Heart right ventricle (tissue), 16 donors: Measurements from ENCODE around the gene CACNA1G. TPM values are rescaled to one million over a fixed set of nuclear protein-coding genes. Genes with fewer than 3 reads are reported as not detected.

ENCODE experiments used
- ATAC-seq, 8 donors: fragments of 200-7000 bp; cut with Tn5 transposase; one replicate each; pipeline ENCODE4 v1.9.1; 2020; ENCODE audit warnings: mild to moderate bottlenecking in 8 of 8, moderate library complexity in 8 of 8, moderate number of reproducible peaks in 1 of 8
- DNase-seq, 2 donors: peaks; one replicate each; pipeline ENCODE4 v3.0.0-alpha.2; 2020
- H3K27ac ChIP-seq, 10 donors: fragments of 200-600 bp; sonication (generic) in 2 of 10; one replicate each; pipeline versions ENCODE4 v1.5.0 to v1.8.0; 2020 to 2022; ENCODE audit warnings: mild to moderate bottlenecking in 3 of 10
- H3K27me3 ChIP-seq, 7 donors: fragments of 200-600 bp; one replicate each; pipeline ENCODE4 v1.8.0; 2021 to 2022; ENCODE audit warnings: mild to moderate bottlenecking in 2 of 7
- H3K36me3 ChIP-seq, 9 donors: fragments of 200-600 bp; sonication (generic) in 1 of 9; one replicate each; pipeline versions ENCODE4 v1.5.0 to v1.8.0; 2020 to 2022; ENCODE audit warnings: mild to moderate bottlenecking in 2 of 9
- H3K4me1 ChIP-seq, 9 donors: fragments of 200-600 bp; sonication (generic) in 1 of 9; one replicate each; pipeline versions ENCODE4 v1.5.0 to v1.8.0; 2020 to 2022; ENCODE audit warnings: mild to moderate bottlenecking in 4 of 9
- H3K4me3 ChIP-seq, 10 donors: fragments of 200-600 bp; sonication (generic) in 2 of 10; one replicate each; pipeline versions ENCODE4 v1.5.0 to v1.8.0; 2020 to 2022; ENCODE audit warnings: mild to moderate bottlenecking in 7 of 10, moderate library complexity in 2 of 10
- H3K9me3 ChIP-seq, 11 donors: fragments of 200-600 bp in 10 of 11; sonication (generic) in 2 of 11; one replicate each; pipeline versions ENCODE4 v1.5.0 to v1.8.0; 2013 to 2022; ENCODE audit warnings: mild to moderate bottlenecking in 2 of 11, control low read depth in 1 of 11, moderate library complexity in 1 of 11
- WGBS, 2 donors: extraction: QIAGEN DNeasy Blood & Tissue Kit; methylation state at CpG; one replicate each; pipeline ENCODE4 v1.1.7; 2013; ENCODE audit warnings: inconsistent platforms in 1 of 2; 5-methylcytosine and 5-hydroxymethylcytosine counted together
- intact Hi-C, 10 donors: fragments of 100-400 bp; cut with DNase I; formaldehyde crosslinking; loops; one replicate each; pipeline versions ENCODE4 v1.11.1 to v1.14.2; 2022
- polyA plus RNA-seq, 2 donors: library from polyadenylated mRNA; stranded (reverse); fragments of 200-250 nt; gene quantifications; one replicate each; pipeline ENCODE4 v1.2.3, GENCODE V29; 2013
- total RNA-seq, 10 donors: library from RNA; stranded (reverse); fragmentation: NEBNext Ultra II Directional in 3 of 10; extraction: Animal tissue kit (Norgen Biotek cat#: 25700) in 3 of 10; gene quantifications; one replicate each; pipeline versions ENCODE4 v1.2.1 to v1.2.4, GENCODE V29; 2021 to 2023
- TF ChIP-seq, protein P1 (sequence below), 9 donors: fragments of 200-600 bp; sonication (generic) in 2 of 9; IDR thresholded peaks; one replicate each; pipeline versions ENCODE4 v1.5.0 to v1.8.0; 2021 to 2022; ENCODE audit warnings: antibody characterized with exemption in 9 of 9, mild to moderate bottlenecking in 5 of 9, moderate library complexity in 1 of 9
- donor health status: Arrhythmogenic right ventricular cardiomyopathy.
- donor health status: ischemic (EF 13 %, LVEDD 7.1; RV severe dilation, severe dysfunction).
- donor health status: healthy with polysubstance abuse.
- donor health status: DM: no; HTN: yes; CAD: no.
- donor health status: DM: no; HTN: no; CAD: no.
- donor health status: ischemic (EF 25% LVEDD 6.9; RV normal size, moderate dysfunction).
- donor health status: ischemic (EF 25% LVEDD 5.7; RV mildly dilated, moderate dysfunction).
- donor health status: healthy.
- donor health status: DM: yes; HTN: yes; CAD: no.
- donor health status: Ischemic cardiomyopathy.
- donor health status: ischemic (EF 35%, LVEDD 5.7; RV mildly dilated, moderate dysfunction).
- donor health status: nonischemic (EF 11% LVEDD 7.7; RV severe dilation, severe dysfunction).
- donor health status: DM: yes; HTN: yes; CAD: no.
- donor health status: PGD.
- donor health status: ischemic (EF 29% LVEDD 5.4; RV normal size, mild dysfunction).
- donor health status: nonischemic (EF 23%, LVEDD 6.1; RV moderate dilation, normal function).

Gene CACNA1G
- total and polyA plus RNA-seq, 12 donors = 0.04 to 0.46 (median 0.24) TPM

DNA sequence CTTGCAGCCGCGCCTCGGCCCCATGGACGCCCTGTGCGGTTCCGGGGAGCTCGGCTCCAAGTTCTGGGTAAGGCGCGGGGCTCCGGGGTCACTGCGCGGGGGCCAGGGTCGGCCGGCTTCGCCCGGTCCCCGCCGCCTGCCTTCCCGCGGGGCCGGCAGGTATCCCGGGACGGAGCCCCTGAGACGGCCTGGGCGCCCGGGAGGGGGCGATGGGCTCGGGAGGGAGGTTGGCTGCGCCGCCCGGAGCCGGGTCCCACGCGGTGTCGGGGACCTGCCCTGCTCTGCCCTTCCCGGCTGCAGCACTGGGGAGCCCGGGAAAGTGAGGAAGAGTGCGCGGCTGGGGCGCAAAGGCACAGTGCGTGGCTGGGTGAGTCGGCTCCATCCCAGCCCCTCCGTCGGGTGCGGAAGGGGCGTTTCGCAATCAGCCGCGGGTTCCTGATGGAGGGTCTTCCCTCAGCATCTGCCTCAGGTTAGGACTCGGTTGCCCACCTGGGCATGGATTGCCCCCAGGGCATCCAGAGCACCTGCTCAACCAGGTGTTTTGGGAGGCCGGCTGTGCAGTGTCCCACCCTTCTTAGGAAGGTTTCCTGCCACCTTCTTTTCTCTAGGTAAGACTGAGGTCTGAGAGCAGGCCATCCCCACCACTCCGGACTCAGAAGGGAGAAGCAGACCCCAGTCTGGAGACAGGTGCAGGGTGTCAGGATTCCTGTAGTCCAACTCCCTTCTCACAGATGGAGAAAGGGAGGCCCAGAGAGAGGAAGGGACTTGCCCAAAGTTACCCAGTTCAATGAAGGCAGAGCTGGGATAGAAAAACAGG lies 74.6 kb downstream of the CACNA1G start:
- Histone ChIP-seq H3K4me1 (peaks cover 8 to 48% (median 26%) of the 10 kb centered on the region in 9 donors), H3K27ac (peak overlapping the region in 1 of 10 donors; percentile 83), H3K9me3 (no peaks in the 10 kb centered on the region), H3K4me3 (peak overlapping the region in 9 of 10 donors; percentile 38 to 59 (median 46)), H3K27me3 (peaks cover 12 to 69% (median 51%) of the 10 kb centered on the region in 7 donors), H3K36me3 (no peaks in the 10 kb centered on the region)
- 7 to 11% methylated on average over 42 to 52 of the region's 52 CpGs for WGBS, 2 donors
- intact Hi-C loops = loop anchor here in 8 of 10 donors (5.0 kb wide), 4 partner anchors 37 to 153 kb away; no protein-coding TSS in a partner anchor
- ATAC-seq (peak in 1 of 8 donors; percentile 2), DNase-seq (no peak)
- TF ChIP-seq, protein P1, sequence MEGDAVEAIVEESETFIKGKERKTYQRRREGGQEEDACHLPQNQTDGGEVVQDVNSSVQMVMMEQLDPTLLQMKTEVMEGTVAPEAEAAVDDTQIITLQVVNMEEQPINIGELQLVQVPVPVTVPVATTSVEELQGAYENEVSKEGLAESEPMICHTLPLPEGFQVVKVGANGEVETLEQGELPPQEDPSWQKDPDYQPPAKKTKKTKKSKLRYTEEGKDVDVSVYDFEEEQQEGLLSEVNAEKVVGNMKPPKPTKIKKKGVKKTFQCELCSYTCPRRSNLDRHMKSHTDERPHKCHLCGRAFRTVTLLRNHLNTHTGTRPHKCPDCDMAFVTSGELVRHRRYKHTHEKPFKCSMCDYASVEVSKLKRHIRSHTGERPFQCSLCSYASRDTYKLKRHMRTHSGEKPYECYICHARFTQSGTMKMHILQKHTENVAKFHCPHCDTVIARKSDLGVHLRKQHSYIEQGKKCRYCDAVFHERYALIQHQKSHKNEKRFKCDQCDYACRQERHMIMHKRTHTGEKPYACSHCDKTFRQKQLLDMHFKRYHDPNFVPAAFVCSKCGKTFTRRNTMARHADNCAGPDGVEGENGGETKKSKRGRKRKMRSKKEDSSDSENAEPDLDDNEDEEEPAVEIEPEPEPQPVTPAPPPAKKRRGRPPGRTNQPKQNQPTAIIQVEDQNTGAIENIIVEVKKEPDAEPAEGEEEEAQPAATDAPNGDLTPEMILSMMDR (IDR thresholded peaks at IDR 0.05) = no peak

DNA sequence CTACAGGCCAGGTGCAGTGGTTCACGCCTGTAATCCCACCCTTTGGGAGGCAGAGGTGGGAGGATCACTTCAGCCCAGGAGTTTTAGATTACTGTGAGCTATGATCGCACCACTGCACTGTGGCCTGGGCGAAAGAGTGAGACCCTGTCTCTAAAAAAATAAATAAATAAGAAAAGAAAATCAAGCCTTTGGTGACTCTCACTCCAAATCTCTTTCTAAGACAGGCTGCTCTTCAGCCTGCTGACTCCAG lies 75.1 kb downstream of the CACNA1G start:
- Histone ChIP-seq H3K9me3 (no peaks in the 10 kb centered on the region), H3K27ac (no peak overlapping the region), H3K4me1 (peaks cover 8 to 53% (median 28%) of the 10 kb centered on the region in 9 donors), H3K36me3 (no peaks in the 10 kb centered on the region), H3K27me3 (peaks cover 12 to 66% (median 46%) of the 10 kb centered on the region in 7 donors), H3K4me3 (peak overlapping the region in 1 of 10 donors; percentile 59)
- DNase-seq (no peak), ATAC-seq (no peak)
- intact Hi-C loops = loop anchor here in 2 of 10 donors (5.0 kb wide), 3 partner anchors 37 to 153 kb away; no protein-coding TSS in a partner anchor
- TF ChIP-seq, protein P1 (IDR thresholded peaks at IDR 0.05) = no peak
- WGBS, 2 donors = 65 to 81% methylated on average over 3 of the region's 3 CpGs

DNA sequence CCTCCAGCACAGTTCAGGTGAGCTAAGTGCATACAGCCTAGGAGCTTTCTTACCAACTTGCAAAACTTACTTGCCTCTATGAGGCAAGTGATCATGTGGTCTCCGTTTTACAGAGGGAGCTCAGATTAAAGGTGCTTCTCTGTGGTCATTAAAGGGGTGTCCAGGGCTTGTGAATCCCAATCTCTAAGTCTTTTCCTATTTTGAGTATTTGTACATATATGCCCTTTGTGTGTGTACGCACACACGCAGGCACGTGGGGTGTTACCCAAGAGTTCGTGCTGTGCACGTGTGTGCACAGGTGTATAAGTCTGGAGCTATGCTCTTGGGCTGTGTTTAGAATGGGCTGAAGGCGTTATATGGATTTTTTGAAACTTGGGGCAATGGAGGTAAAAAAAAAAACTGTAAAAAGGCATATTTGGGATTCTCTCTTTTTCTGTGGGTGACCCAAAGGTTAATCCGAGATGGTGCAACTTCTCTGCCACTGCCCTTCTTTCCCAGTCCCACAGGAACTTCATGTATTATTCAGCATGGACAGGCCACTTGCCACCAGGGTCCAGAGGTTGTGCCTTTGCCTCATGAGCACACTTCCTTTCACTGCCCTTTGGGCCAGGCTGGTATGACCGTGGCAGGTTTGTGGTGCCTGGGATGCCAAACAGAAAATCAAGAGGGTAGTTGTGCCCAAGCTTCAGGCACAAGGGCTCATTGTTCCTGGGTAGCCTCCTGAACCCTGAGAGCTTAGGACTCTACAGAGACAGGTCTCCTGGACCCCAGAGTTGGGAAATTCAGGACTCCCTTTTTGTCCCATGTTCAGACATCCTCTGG lies 75.7 kb downstream of the CACNA1G start:
- DNase-seq (no peak), ATAC-seq (no peak)
- TF ChIP-seq, protein P1 (IDR thresholded peaks at IDR 0.05) = no peak
- Histone ChIP-seq H3K27me3 (peaks cover 12 to 60% (median 43%) of the 10 kb centered on the region in 7 donors), H3K36me3 (no peaks in the 10 kb centered on the region), H3K9me3 (no peaks in the 10 kb centered on the region), H3K4me3 (no peak overlapping the region), H3K27ac (no peak overlapping the region), H3K4me1 (peaks cover 8 to 59% (median 29%) of the 10 kb centered on the region in 9 donors)
- intact Hi-C loops = loop anchor here in 2 of 10 donors (5.0 kb wide), 3 partner anchors 36 to 154 kb away; no protein-coding TSS in a partner anchor
- WGBS, 2 donors = 91 to 95% methylated on average over 9 of the region's 9 CpGs

DNA sequence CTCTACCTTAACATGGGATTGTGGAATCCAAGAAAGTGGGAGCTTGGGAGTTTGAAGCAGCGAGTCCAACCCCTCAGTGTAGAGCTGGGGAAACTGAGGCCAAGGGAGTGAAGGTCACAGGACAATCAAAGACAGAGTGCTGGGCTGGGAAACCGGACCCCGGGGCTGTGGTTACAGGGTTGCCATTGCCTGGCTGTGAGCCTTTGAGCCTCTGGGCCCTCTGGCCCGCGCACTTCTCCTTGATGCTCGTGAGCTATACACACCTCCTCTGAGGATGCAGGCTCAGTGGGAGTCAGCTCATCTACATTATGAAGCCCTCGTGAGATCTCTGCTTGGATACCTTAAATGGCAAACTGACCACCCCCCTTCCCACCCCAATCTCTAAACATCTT lies 76.3 kb downstream of the CACNA1G start:
- DNase-seq = no peak
- H3K27me3 ChIP-seq = peaks cover 12 to 54% (median 39%) of the 10 kb centered on the region in 7 donors
- no peak for ATAC-seq
- TF ChIP-seq, protein P1 (IDR thresholded peaks at IDR 0.05) = no peak
- H3K4me3 ChIP-seq = no peak overlapping the region
- H3K27ac ChIP-seq = no peak overlapping the region
- peaks cover 8 to 62% (median 28%) of the 10 kb centered on the region in 9 donors for H3K4me1 ChIP-seq
- intact Hi-C loops = loop anchor here in 2 of 10 donors (5.0 kb wide), 3 partner anchors 36 to 154 kb away; no protein-coding TSS in a partner anchor
- WGBS, 2 donors = 93 to 99% methylated on average over 7 of the region's 7 CpGs
- H3K36me3 ChIP-seq = no peaks in the 10 kb centered on the region
- no peaks in the 10 kb centered on the region for H3K9me3 ChIP-seq
